Keratinocyte (primary cell): ENCODE results near the gene ZNF292. TPM values are rescaled to one million over a fixed set of nuclear protein-coding genes. Genes with fewer than 3 reads are reported as not detected.

ENCODE experiments used
- DNase-seq: peaks from one replicate; pipeline ENCODE4 v3.0.0-alpha.2; 2011; ENCODE audit warnings: low read depth, missing footprints, low spot score
- FAIRE-seq: peaks from 2 replicates; lab custom pipeline; 2011; peaks lifted over from hg19 to GRCh38; lab: Jason Lieb, UNC
- H2AFZ ChIP-seq: 2 replicates; pipeline ENCODE4 v1.6.0; 2012; ENCODE audit warnings: low read length, control low read depth, inconsistent platforms; ENCODE audit not compliant: control insufficient read depth
- H3K27ac ChIP-seq: 2 replicates; pipeline ENCODE4 v1.5.1; 2011; ENCODE audit warnings: low read length; ENCODE audit not compliant: control insufficient read depth, insufficient read depth
- H3K27me3 ChIP-seq: 3 replicates; pipeline ENCODE4 v1.6.0; 2011; ENCODE audit warnings: low read length; ENCODE audit not compliant: control insufficient read depth, insufficient read depth; ENCODE audit errors: extremely low read depth
- H3K36me3 ChIP-seq, 2 experiments: 2 replicates in 1 of 2; 3 replicates in 1 of 2; pipeline ENCODE4 v1.5.1; 2011; ENCODE audit warnings: low read length in 2 of 2, mild to moderate bottlenecking in 1 of 2; ENCODE audit not compliant: control insufficient read depth in 2 of 2, insufficient read depth in 2 of 2; ENCODE audit errors: extremely low read depth in 1 of 2
- H3K4me1 ChIP-seq: 3 replicates; pipeline ENCODE4 v1.5.1; 2011; ENCODE audit warnings: low read length; ENCODE audit not compliant: control insufficient read depth, insufficient read depth; ENCODE audit errors: extremely low read depth
- H3K4me2 ChIP-seq: 3 replicates; pipeline ENCODE4 v1.6.0; 2011; ENCODE audit warnings: low read depth, low read length; ENCODE audit not compliant: control insufficient read depth, insufficient read depth; ENCODE audit errors: extremely low read depth
- H3K4me3 ChIP-seq, 3 experiments: fragments of 200-600 bp in 1 of 3; sonication (generic) in 1 of 3; 2 replicates in 2 of 3; 3 replicates in 1 of 3; pipeline ENCODE4 v1.5.1; 2011 to 2016; ENCODE audit warnings: low read length in 3 of 3, mild to moderate bottlenecking in 3 of 3, control low read depth in 2 of 3, inconsistent platforms in 1 of 3, low read depth in 1 of 3, mixed read lengths in 1 of 3, mixed run types in 1 of 3, moderate library complexity in 1 of 3; ENCODE audit not compliant: control insufficient read depth in 2 of 3, insufficient read depth in 2 of 3; ENCODE audit errors: extremely low read depth in 1 of 3
- H3K79me2 ChIP-seq: 2 replicates; pipeline ENCODE4 v1.6.0; 2012; ENCODE audit warnings: low read length; ENCODE audit not compliant: control insufficient read depth, insufficient read depth
- H3K9ac ChIP-seq: 3 replicates; pipeline ENCODE4 v1.6.0; 2011; ENCODE audit warnings: low read length; ENCODE audit not compliant: control insufficient read depth, insufficient read depth; ENCODE audit errors: extremely low read depth
- H3K9me1 ChIP-seq: 3 replicates; pipeline ENCODE4 v1.6.0; 2011; ENCODE audit warnings: low read length; ENCODE audit not compliant: control insufficient read depth, insufficient read depth; ENCODE audit errors: extremely low read depth
- H3K9me3 ChIP-seq: 2 replicates; pipeline ENCODE4 v1.5.1; 2012; ENCODE audit warnings: low read depth, low read length; ENCODE audit not compliant: control insufficient read depth
- H4K20me1 ChIP-seq: 3 replicates; pipeline ENCODE4 v1.6.0; 2011; ENCODE audit warnings: low read length; ENCODE audit not compliant: control insufficient read depth, insufficient read depth; ENCODE audit errors: extremely low read depth
- EZH2 ChIP-seq: IDR thresholded peaks from one replicate; pipeline ENCODE4 v1.6.1; 2012; ENCODE audit warnings: inconsistent platforms, mild to moderate bottlenecking, low read length, moderate library complexity
- dilution Hi-C: fragments of 300-500 bp; cut with MboI; formaldehyde crosslinking; loops from one replicate; pipeline ENCODE4 v1.7.0; 2020; ENCODE audit warnings: low sequenced_read_pairs; ENCODE audit not compliant: extremely low pct_ligation_motif_present
- polyA plus RNA-seq, 5 experiments: library from polyadenylated mRNA; depleted of rRNA in 3 of 5; stranded (reverse) in 3 of 5; stranded (forward) in 1 of 5; unstranded in 1 of 5; fragments of >200 nt; gene quantifications; 1 replicate in 1 of 5; 2 replicates in 3 of 5; 3 replicates in 1 of 5; pipeline versions ENCODE4 v1.2.1 to v1.2.3, GENCODE V29; 2011 to 2012; ENCODE audit warnings: missing spikeins in 2 of 5, low read depth in 1 of 5, low replicate concordance in 1 of 5
- TF ChIP-seq, protein P1 (sequence below), 3 experiments: IDR thresholded peaks in 1 of 3; conservative IDR thresholded peaks in 1 of 3; optimal IDR thresholded peaks in 1 of 3; 2 replicates in 2 of 3; 3 replicates in 1 of 3; pipeline versions ENCODE3 to v1.5.1; 2011; ENCODE audit warnings: low read length in 3 of 3, mild to moderate bottlenecking in 3 of 3, moderate library complexity in 2 of 3, control low read depth in 1 of 3, inconsistent platforms in 1 of 3; ENCODE audit not compliant: insufficient read depth in 2 of 3; ENCODE audit errors: extremely low read depth in 1 of 3

Gene ZNF292
- polyA plus RNA-seq, 1 donor (not counting 4 experiments of a cell fraction or from before 2014, with no cell fraction given): 8.4 TPM

DNA sequence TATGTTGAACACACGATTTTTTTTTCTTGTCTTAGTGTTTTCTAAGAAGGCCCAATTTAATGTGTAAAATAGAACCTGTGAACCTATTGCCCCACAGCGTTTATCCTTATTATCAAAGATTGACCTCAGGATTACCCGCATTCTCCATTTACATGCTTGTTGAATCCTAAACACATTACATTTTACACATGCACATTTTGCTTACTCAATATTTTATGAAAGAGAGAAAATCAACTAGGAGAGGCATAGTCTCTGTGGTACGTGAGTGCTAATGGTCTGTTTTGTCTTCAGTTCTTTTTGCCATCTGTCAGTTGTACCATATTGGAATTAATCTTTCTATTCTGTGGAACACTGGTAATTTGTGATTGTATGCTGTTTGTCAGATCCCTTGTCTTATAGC is 86.9 kb downstream of the ZNF292 start:
- no peak overlapping the region for H3K27ac ChIP-seq
- no peaks in the 10 kb centered on the region for H4K20me1 ChIP-seq
- H3K79me2 ChIP-seq: no peaks in the 10 kb centered on the region
- dilution Hi-C loops: no loop called here
- H3K4me1 ChIP-seq: no peaks in the 10 kb centered on the region
- no peak overlapping the region for H3K4me3 ChIP-seq
- H3K9me3 ChIP-seq: no peaks in the 10 kb centered on the region
- FAIRE-seq: no peak
- no peaks in the 10 kb centered on the region for H3K9me1 ChIP-seq
- H3K27me3 ChIP-seq: no peaks in the 10 kb centered on the region
- no peak overlapping the region for H3K9ac ChIP-seq
- H3K4me2 ChIP-seq: no peak overlapping the region
- no peak overlapping the region for H2AFZ ChIP-seq
- TF ChIP-seq, protein P1, sequence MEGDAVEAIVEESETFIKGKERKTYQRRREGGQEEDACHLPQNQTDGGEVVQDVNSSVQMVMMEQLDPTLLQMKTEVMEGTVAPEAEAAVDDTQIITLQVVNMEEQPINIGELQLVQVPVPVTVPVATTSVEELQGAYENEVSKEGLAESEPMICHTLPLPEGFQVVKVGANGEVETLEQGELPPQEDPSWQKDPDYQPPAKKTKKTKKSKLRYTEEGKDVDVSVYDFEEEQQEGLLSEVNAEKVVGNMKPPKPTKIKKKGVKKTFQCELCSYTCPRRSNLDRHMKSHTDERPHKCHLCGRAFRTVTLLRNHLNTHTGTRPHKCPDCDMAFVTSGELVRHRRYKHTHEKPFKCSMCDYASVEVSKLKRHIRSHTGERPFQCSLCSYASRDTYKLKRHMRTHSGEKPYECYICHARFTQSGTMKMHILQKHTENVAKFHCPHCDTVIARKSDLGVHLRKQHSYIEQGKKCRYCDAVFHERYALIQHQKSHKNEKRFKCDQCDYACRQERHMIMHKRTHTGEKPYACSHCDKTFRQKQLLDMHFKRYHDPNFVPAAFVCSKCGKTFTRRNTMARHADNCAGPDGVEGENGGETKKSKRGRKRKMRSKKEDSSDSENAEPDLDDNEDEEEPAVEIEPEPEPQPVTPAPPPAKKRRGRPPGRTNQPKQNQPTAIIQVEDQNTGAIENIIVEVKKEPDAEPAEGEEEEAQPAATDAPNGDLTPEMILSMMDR (optimal IDR thresholded peaks at IDR 0.05 in 1 of 3, IDR thresholded peaks at IDR 0.05 in 1 of 3, conservative IDR thresholded peaks at IDR 0.05 in 1 of 3; ENCODE audit: extremely low read depth in 1 of 3, insufficient read depth in 2 of 3, low read length in 3 of 3): no peak
- TF ChIP-seq EZH2: no peak
- peaks cover 0 to 2% of the 10 kb centered on the region in 2 experiments for H3K36me3 ChIP-seq
- no peak for DNase-seq

- Histone ChIP-seq H3K4me1 (no peaks in the 10 kb centered on the region), H3K9ac (no peak overlapping the region), H2AFZ (no peak overlapping the region), H4K20me1 (no peaks in the 10 kb centered on the region), H3K36me3 (peaks cover 0 to 3% of the 10 kb centered on the region in 2 experiments), H3K9me1 (no peaks in the 10 kb centered on the region), H3K27ac (no peak overlapping the region), H3K27me3 (no peaks in the 10 kb centered on the region), H3K4me2 (no peak overlapping the region), H3K9me3 (no peaks in the 10 kb centered on the region), H3K79me2 (no peaks in the 10 kb centered on the region), H3K4me3 (no peak overlapping the region)
- FAIRE-seq (no peak), DNase-seq (no peak)
- no peak for TF ChIP-seq EZH2
- TF ChIP-seq, protein P1 (optimal IDR thresholded peaks at IDR 0.05 in 1 of 3, IDR thresholded peaks at IDR 0.05 in 1 of 3, conservative IDR thresholded peaks at IDR 0.05 in 1 of 3; ENCODE audit: extremely low read depth in 1 of 3, insufficient read depth in 2 of 3, low read length in 3 of 3): no peak
- dilution Hi-C loops: no loop called here
Measured at GRCh38 chr6:87243812-87244211, 88.4 kb downstream of the ZNF292 start.
